Ovary (tissue), 9 donors: ENCODE measurements around the gene SLC2A13. TPM values are rescaled to one million over a fixed set of nuclear protein-coding genes. Genes with fewer than 3 reads are reported as not detected.

Source experiments
- DNase-seq, 5 donors: peaks; one replicate each; pipeline ENCODE4 v3.0.0-alpha.2; 2019 to 2020
- H3K27ac ChIP-seq, 2 donors: fragments of 200-600 bp; one replicate each; pipeline versions ENCODE4 v1.5.1 to v1.8.0; 2019 to 2022
- H3K27me3 ChIP-seq: fragments of 200-600 bp; one replicate; pipeline ENCODE4 v1.8.0; 2022
- H3K36me3 ChIP-seq: fragments of 200-600 bp; sonication (generic); one replicate; pipeline ENCODE4 v1.5.1; 2019
- H3K4me1 ChIP-seq: one replicate; pipeline ENCODE4 v1.8.1; 2013; ENCODE audit warnings: mild to moderate bottlenecking, moderate library complexity; ENCODE audit not compliant: insufficient read depth
- H3K4me3 ChIP-seq: fragments of 200-600 bp; sonication (generic); one replicate; pipeline ENCODE4 v1.5.1; 2017
- H3K9me3 ChIP-seq, 2 donors: fragments of 200-600 bp in 1 of 2; sonication (generic) in 1 of 2; one replicate each; pipeline versions ENCODE4 v1.5.1 to v1.8.1; 2013 to 2019; ENCODE audit warnings: mild to moderate bottlenecking in 1 of 2, moderate library complexity in 1 of 2
- CTCF ChIP-seq, 3 donors: fragments of 450-650 bp in 2 of 3; fragments of 200-600 bp in 1 of 3; IDR thresholded peaks; one replicate each; pipeline versions ENCODE4 v1.5.1 to v1.8.0; 2016 to 2022; ENCODE audit warnings: antibody characterized with exemption in 3 of 3, mild to moderate bottlenecking in 1 of 3
- EP300 ChIP-seq: sonication (generic); formaldehyde crosslinking; IDR thresholded peaks from one replicate; pipeline ENCODE4 v1.6.1; 2017; ENCODE audit warnings: antibody characterized with exemption
- POLR2A ChIP-seq: fragments of 450-650 bp; IDR thresholded peaks from one replicate; pipeline ENCODE4 v1.6.1; 2017; ENCODE audit warnings: antibody characterized with exemption, mild to moderate bottlenecking, moderate library complexity
- WGBS, 3 donors: extraction: QIAGEN DNeasy Blood & Tissue Kit in 1 of 3; methylation state at CpG; one replicate each; pipeline versions ENCODE4 v1.1.5 to v1.1.7; 2013 to 2017; 5-methylcytosine and 5-hydroxymethylcytosine counted together
- intact Hi-C, 4 donors: fragments of 100-400 bp; cut with DNase I; formaldehyde crosslinking; loops; one replicate each; pipeline versions ENCODE4 v1.11.0 to v1.15.1; 2022 to 2023
- polyA plus RNA-seq, 2 donors: library from polyadenylated mRNA; stranded (reverse); fragments of 200-250 nt in 1 of 2; fragments of 350-450 nt in 1 of 2; fragmentation: Illumina TruSeq in 1 of 2; extraction: RNeasy Lipid Tissue Mini Kit (QIAGEN cat#74804) in 1 of 2; gene quantifications; one replicate each; pipeline ENCODE4 v1.2.3, GENCODE V29; 2013 to 2014
- total RNA-seq, 7 donors: library from RNA; depleted of rRNA in 2 of 7; stranded (reverse); fragments of >200 nt in 2 of 7; fragmentation: NEBNext Ultra II Directional in 3 of 7; extraction: Animal tissue kit (Norgen Biotek cat#: 25700) in 3 of 7; gene quantifications; one replicate each; pipeline versions ENCODE4 v1.1.0 to v1.2.4, GENCODE V29; 2016 to 2023
- donor health status: DM: no; HTN: no; CAD: no; lungs with moderate emphysema.
- donor health status: DM: no; HTN: no; CAD: no.
- donor health status: Bipolar disorder and iron deficiency.
- donor health status: DM: yes; HTN: yes; CAD: no.
- donor health status: DM: no; HTN: no; CAD: no.
- donor health status: DM: yes; HTN: yes; CAD: no.

SLC2A13 gene
- total and polyA plus RNA-seq, 9 donors = 2.3 to 24.3 (median 7.9) TPM

GRCh38 chr12:39867631-39868327, 238.1 kb downstream of the SLC2A13 start:
- H3K27ac ChIP-seq = no peak overlapping the region
- no peaks in the 10 kb centered on the region for H3K4me1 ChIP-seq
- H3K27me3 ChIP-seq = no peaks in the 10 kb centered on the region
- WGBS, 3 donors = 20 to 39% (median 30%) methylated on average over 1 of the region's 1 CpG
- H3K36me3 ChIP-seq = no peaks in the 10 kb centered on the region
- H3K9me3 ChIP-seq = no peaks in the 10 kb centered on the region
- intact Hi-C loops = no loop called here
- DNase-seq = no peak
- no peak for TF ChIP-seq CTCF (IDR thresholded peaks at IDR 0.05)
- H3K4me3 ChIP-seq = no peak overlapping the region

GRCh38 chr12:39866135-39866534, 239.7 kb downstream of the SLC2A13 start:
- H3K4me1 ChIP-seq = no peaks in the 10 kb centered on the region
- no peaks in the 10 kb centered on the region for H3K9me3 ChIP-seq
- H3K4me3 ChIP-seq = no peak overlapping the region
- WGBS, 3 donors = 82 to 92% (median 85%) methylated on average over 6 of the region's 6 CpGs
- no peak for DNase-seq
- H3K27me3 ChIP-seq = no peaks in the 10 kb centered on the region
- no peaks in the 10 kb centered on the region for H3K36me3 ChIP-seq
- no peak overlapping the region for H3K27ac ChIP-seq
- intact Hi-C loops = no loop called here
- TF ChIP-seq EP300 (no peak), POLR2A (no peak), CTCF (IDR thresholded peaks at IDR 0.05) (no peak)

GRCh38 chr12:39860695-39861094, 245.2 kb downstream of the SLC2A13 start:
- intact Hi-C loops = no loop called here
- Histone ChIP-seq H3K9me3 (no peaks in the 10 kb centered on the region), H3K36me3 (no peaks in the 10 kb centered on the region), H3K4me3 (no peak overlapping the region), H3K4me1 (no peaks in the 10 kb centered on the region), H3K27me3 (no peaks in the 10 kb centered on the region), H3K27ac (no peak overlapping the region)
- WGBS, 3 donors = 80 to 83% (median 80%) methylated on average over 2 of the region's 2 CpGs
- TF ChIP-seq POLR2A = no peak
- TF ChIP-seq EP300 = no peak
- TF ChIP-seq CTCF (IDR thresholded peaks at IDR 0.05) = no peak
- no peak for DNase-seq

GRCh38 chr12:39853003-39853402, 252.9 kb downstream of the SLC2A13 start:
- WGBS, 3 donors = 91 to 94% (median 92%) methylated on average over 2 of the region's 2 CpGs
- no peak for DNase-seq
- Histone ChIP-seq H3K36me3 (no peaks in the 10 kb centered on the region), H3K4me1 (no peaks in the 10 kb centered on the region), H3K4me3 (no peak overlapping the region), H3K27me3 (no peaks in the 10 kb centered on the region), H3K27ac (no peak overlapping the region), H3K9me3 (no peaks in the 10 kb centered on the region)
- TF ChIP-seq CTCF (IDR thresholded peaks at IDR 0.05) (no peak), EP300 (no peak), POLR2A (no peak)
- intact Hi-C loops = no loop called here
